ENCODE results near the gene RPA1. TPM values are rescaled to one million over a fixed set of nuclear protein-coding genes. Genes with fewer than 3 reads are reported as not detected.

RPA1 gene
- total and polyA plus RNA-seq, 10 of the 15 experiments (the other 5 are each of a cell fraction or from before 2014, with no cell fraction given) = 35.9 to 198 (median 71.2) TPM

DNA sequence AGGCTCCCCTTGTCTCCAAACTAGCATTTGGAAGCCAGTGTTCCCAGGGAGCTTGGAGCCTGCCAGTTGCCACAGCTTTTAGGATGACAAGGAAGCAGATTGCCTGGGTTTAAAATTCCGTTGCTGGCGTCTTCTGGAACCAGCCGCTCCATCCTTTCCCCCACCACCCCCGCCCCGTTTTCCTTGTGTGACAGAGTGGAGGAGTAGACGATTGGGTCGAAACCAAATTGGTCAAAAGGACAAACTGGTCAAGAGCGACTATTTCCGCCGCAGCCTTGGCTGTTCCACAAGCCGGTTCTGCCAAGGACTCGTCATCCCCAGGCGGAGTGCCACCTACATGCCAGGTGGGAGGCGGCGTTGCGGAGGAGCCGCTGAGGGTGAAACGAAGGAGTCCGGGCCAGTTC is 91.1 kb downstream of the RPA1 start:
- Histone ChIP-seq H4K20me1 (ENCODE audit: control insufficient read depth, insufficient read depth) (no peaks in the 10 kb centered on the region), H2AFZ (ENCODE audit: control insufficient read depth, low read depth, low read length) (no peak overlapping the region), H3K9me3 (replicated peaks; ENCODE audit: control insufficient read depth, insufficient read depth, low read length) (no peaks in the 10 kb centered on the region), H3K4me1 (ENCODE audit: control insufficient read depth, insufficient read depth, low read length) (no peaks in the 10 kb centered on the region), H3K79me2 (ENCODE audit: control insufficient read depth, insufficient read depth, low read length) (no peaks in the 10 kb centered on the region), H3K36me3 (ENCODE audit: control insufficient read depth in 2 of 2, insufficient read depth in 2 of 2, low read length in 1 of 2) (no peaks in the 10 kb centered on the region), H3K27ac (ENCODE audit: control insufficient read depth, insufficient read depth) (no peak overlapping the region), H3K4me2 (ENCODE audit: control insufficient read depth, insufficient read depth) (no peak overlapping the region), H3K9ac (ENCODE audit: control insufficient read depth, insufficient read depth, low read length) (no peak overlapping the region), H3K27me3 (replicated peaks in 1 of 2; ENCODE audit: control insufficient read depth in 2 of 2, insufficient read depth in 2 of 2, low read length in 1 of 2) (no peaks in the 10 kb centered on the region; a peak in 1 of 4 replicates), H3K4me3 (no peak overlapping the region)
- ChIA-PET CTCF (no interaction called here), RAD21 (ENCODE audit: unreplicated experiment) (no interaction called here), POLR2A (no interaction called here), SMC1A (ENCODE audit: uncharacterized antibody, unreplicated experiment) (no interaction called here)
- BruUV-seq (replicated peaks) = no TSS peak
- FAIRE-seq (no peak), ATAC-seq (no peak), DNase-seq (ENCODE audit: low read depth, low spot score) (no peak)
- TF ChIP-seq KDM1A (IDR thresholded peaks at IDR 0.05; ENCODE audit: borderline replicate concordance) = no peak
- TF ChIP-seq NBN (IDR thresholded peaks at IDR 0.05) = no peak
- TF ChIP-seq, protein P1, sequence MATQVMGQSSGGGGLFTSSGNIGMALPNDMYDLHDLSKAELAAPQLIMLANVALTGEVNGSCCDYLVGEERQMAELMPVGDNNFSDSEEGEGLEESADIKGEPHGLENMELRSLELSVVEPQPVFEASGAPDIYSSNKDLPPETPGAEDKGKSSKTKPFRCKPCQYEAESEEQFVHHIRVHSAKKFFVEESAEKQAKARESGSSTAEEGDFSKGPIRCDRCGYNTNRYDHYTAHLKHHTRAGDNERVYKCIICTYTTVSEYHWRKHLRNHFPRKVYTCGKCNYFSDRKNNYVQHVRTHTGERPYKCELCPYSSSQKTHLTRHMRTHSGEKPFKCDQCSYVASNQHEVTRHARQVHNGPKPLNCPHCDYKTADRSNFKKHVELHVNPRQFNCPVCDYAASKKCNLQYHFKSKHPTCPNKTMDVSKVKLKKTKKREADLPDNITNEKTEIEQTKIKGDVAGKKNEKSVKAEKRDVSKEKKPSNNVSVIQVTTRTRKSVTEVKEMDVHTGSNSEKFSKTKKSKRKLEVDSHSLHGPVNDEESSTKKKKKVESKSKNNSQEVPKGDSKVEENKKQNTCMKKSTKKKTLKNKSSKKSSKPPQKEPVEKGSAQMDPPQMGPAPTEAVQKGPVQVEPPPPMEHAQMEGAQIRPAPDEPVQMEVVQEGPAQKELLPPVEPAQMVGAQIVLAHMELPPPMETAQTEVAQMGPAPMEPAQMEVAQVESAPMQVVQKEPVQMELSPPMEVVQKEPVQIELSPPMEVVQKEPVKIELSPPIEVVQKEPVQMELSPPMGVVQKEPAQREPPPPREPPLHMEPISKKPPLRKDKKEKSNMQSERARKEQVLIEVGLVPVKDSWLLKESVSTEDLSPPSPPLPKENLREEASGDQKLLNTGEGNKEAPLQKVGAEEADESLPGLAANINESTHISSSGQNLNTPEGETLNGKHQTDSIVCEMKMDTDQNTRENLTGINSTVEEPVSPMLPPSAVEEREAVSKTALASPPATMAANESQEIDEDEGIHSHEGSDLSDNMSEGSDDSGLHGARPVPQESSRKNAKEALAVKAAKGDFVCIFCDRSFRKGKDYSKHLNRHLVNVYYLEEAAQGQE (IDR thresholded peaks at IDR 0.05; ENCODE audit: low read depth, low read length) = no peak
- no peak for TF ChIP-seq NFYA (IDR thresholded peaks at IDR 0.05; ENCODE audit: borderline replicate concordance, low read depth, low read length)
- no peak for TF ChIP-seq CHD2 (IDR thresholded peaks at IDR 0.05; ENCODE audit: borderline replicate concordance, low read depth, low read length)
- no peak for TF ChIP-seq HDAC2 (IDR thresholded peaks at IDR 0.05)
- no peak for TF ChIP-seq CBX3 (IDR thresholded peaks at IDR 0.05; ENCODE audit: borderline replicate concordance, low read depth)
- TF ChIP-seq RCOR1 (conservative IDR thresholded peaks at IDR 0.05; ENCODE audit: low read depth, low read length) = no peak
- no peak for TF ChIP-seq MEF2A (IDR thresholded peaks at IDR 0.05; ENCODE audit: insufficient read depth, low read depth, low read length)
- TF ChIP-seq POLR2A (IDR thresholded peaks at IDR 0.05; ENCODE audit: low read depth, low read length) = no peak
- no peak for TF ChIP-seq PML (IDR thresholded peaks at IDR 0.05; ENCODE audit: low read length)
- no peak for TF ChIP-seq SUZ12 (IDR thresholded peaks at IDR 0.05; ENCODE audit: unreplicated experiment)
- TF ChIP-seq ETV6 (conservative IDR thresholded peaks at IDR 0.05 in 1 of 2, IDR thresholded peaks at IDR 0.05 in 1 of 2; ENCODE audit: borderline replicate concordance in 1 of 2, low read depth in 1 of 2) = no peak
- TF ChIP-seq, protein P2, sequence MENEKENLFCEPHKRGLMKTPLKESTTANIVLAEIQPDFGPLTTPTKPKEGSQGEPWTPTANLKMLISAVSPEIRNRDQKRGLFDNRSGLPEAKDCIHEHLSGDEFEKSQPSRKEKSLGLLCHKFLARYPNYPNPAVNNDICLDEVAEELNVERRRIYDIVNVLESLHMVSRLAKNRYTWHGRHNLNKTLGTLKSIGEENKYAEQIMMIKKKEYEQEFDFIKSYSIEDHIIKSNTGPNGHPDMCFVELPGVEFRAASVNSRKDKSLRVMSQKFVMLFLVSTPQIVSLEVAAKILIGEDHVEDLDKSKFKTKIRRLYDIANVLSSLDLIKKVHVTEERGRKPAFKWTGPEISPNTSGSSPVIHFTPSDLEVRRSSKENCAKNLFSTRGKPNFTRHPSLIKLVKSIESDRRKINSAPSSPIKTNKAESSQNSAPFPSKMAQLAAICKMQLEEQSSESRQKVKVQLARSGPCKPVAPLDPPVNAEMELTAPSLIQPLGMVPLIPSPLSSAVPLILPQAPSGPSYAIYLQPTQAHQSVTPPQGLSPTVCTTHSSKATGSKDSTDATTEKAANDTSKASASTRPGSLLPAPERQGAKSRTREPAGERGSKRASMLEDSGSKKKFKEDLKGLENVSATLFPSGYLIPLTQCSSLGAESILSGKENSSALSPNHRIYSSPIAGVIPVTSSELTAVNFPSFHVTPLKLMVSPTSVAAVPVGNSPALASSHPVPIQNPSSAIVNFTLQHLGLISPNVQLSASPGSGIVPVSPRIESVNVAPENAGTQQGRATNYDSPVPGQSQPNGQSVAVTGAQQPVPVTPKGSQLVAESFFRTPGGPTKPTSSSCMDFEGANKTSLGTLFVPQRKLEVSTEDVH (IDR thresholded peaks at IDR 0.05; ENCODE audit: low read depth, partially characterized antibody) = no peak
- intact Hi-C loops (cut with micrococcal nuclease; ENCODE audit: unreplicated experiment) (no loop called here), in situ Hi-C loops (cut with MboI) (loop anchor here (25.0 kb wide), 1 partner anchor 91 kb away; no protein-coding TSS in a partner anchor)
- WGBS (ENCODE audit: insufficient coverage, insufficient replicate concordance, low lambda C conversion rate, missing lambda C conversion rate) = 73% methylated on average over 19 of the region's 19 CpGs
